ENCODE results near the gene TPD52L2. TPM values are rescaled to one million over a fixed set of nuclear protein-coding genes. Genes with fewer than 3 reads are reported as not detected.
A peak's percentile ranks its signal among the peaks of the same experiment; 100 is the strongest.

TPD52L2 gene
- total and polyA plus RNA-seq, 5 experiments from 2014 or later, result 39.3 to 79.0 (median 56.4) TPM

- no peak for ATAC-seq
- peak overlapping the region in 2 of 10 donors; percentile 4 to 69 for H3K27ac Mint-ChIP-seq
- H3K9me3 Mint-ChIP-seq, result no peaks in the 10 kb centered on the region
- H3K4me1 Mint-ChIP-seq, result peaks cover 6 to 27% (median 20%) of the 10 kb centered on the region in 4 donors
- DNase-seq, result no peak
- no peak overlapping the region for H3K4me3 Mint-ChIP-seq
- POLR2A ChIA-PET, result no interaction called here
- H3K36me3 Mint-ChIP-seq, result no peaks in the 10 kb centered on the region
- H3K27me3 Mint-ChIP-seq, result peaks cover 6 to 40% (median 16%) of the 10 kb centered on the region in 5 donors
These were observed 25.4 kb upstream of the TPD52L2 start for GRCh38 chr20:63839620-63840019.

- H3K9me3 Mint-ChIP-seq, result no peaks in the 10 kb centered on the region
- peak overlapping the region in 2 of 10 donors; percentile 0 to 38 for H3K27ac Mint-ChIP-seq
- peaks cover 9 to 48% (median 16%) of the 10 kb centered on the region in 5 donors for H3K27me3 Mint-ChIP-seq
- DNase-seq (no peak), ATAC-seq (no peak)
- POLR2A ChIA-PET, result no interaction called here
- H3K4me3 Mint-ChIP-seq, result no peak overlapping the region
- H3K4me1 Mint-ChIP-seq, result peaks cover 6 to 27% (median 22%) of the 10 kb centered on the region in 4 donors
- no peaks in the 10 kb centered on the region for H3K36me3 Mint-ChIP-seq
These were observed 24.7 kb upstream of the TPD52L2 start for GRCh38 chr20:63840405-63840828.

GRCh38 chr20:63842258-63842657 is 22.8 kb upstream of the TPD52L2 start:
- peaks cover 6 to 32% (median 26%) of the 10 kb centered on the region in 4 donors for H3K4me1 Mint-ChIP-seq

GRCh38 chr20:63843222-63843621 is 21.8 kb upstream of the TPD52L2 start:
- peaks cover 9 to 56% (median 18%) of the 10 kb centered on the region in 5 donors for H3K27me3 Mint-ChIP-seq
- no peaks in the 10 kb centered on the region for H3K36me3 Mint-ChIP-seq
- DNase-seq (no peak), ATAC-seq (no peak)
- POLR2A ChIA-PET, result no interaction called here
- H3K27ac Mint-ChIP-seq, result peak overlapping the region in 1 of 10 donors; percentile 13
- H3K4me1 Mint-ChIP-seq, result peaks cover 7 to 25% (median 22%) of the 10 kb centered on the region in 4 donors
- H3K4me3 Mint-ChIP-seq, result no peak overlapping the region
- H3K9me3 Mint-ChIP-seq, result no peaks in the 10 kb centered on the region

More at GRCh38 chr20:63842258-63842657, 22.8 kb upstream of the TPD52L2 start:
- ATAC-seq, result no peak
- no peaks in the 10 kb centered on the region for H3K36me3 Mint-ChIP-seq
- peak overlapping the region in 2 of 10 donors; percentile 9 to 73 for H3K27ac Mint-ChIP-seq
- peaks cover 9 to 56% (median 18%) of the 10 kb centered on the region in 5 donors for H3K27me3 Mint-ChIP-seq
- peak overlapping the region in 3 of 10 donors; percentile 7 to 64 (median 48) for H3K4me3 Mint-ChIP-seq
- H3K9me3 Mint-ChIP-seq, result no peaks in the 10 kb centered on the region
- DNase-seq, result peak in 1 of 10 donors; percentile 36
- POLR2A ChIA-PET, result no interaction called here

- Mint-ChIP-seq H3K4me3 (peak overlapping the region in 4 of 10 donors; percentile 29 to 57 (median 43)), H3K4me1 (peaks cover 7 to 25% (median 22%) of the 10 kb centered on the region in 4 donors)
These were observed 21.3 kb upstream of the TPD52L2 start for GRCh38 chr20:63843778-63844177.

GRCh38 chr20:63844511-63844991 is 20.5 kb upstream of the TPD52L2 start:
- Mint-ChIP-seq H3K27ac (no peak overlapping the region), H3K27me3 (peaks cover 9 to 57% (median 21%) of the 10 kb centered on the region in 5 donors), H3K9me3 (no peaks in the 10 kb centered on the region), H3K4me1 (peaks cover 7 to 25% (median 22%) of the 10 kb centered on the region in 4 donors), H3K4me3 (peak overlapping the region in 1 of 10 donors; percentile 14), H3K36me3 (no peaks in the 10 kb centered on the region)
- POLR2A ChIA-PET, result no interaction called here
- ATAC-seq, result no peak
- peak in 1 of 10 donors; percentile 31 for DNase-seq

More at GRCh38 chr20:63843778-63844177, 21.3 kb upstream of the TPD52L2 start:
- no peaks in the 10 kb centered on the region for H3K36me3 Mint-ChIP-seq
- H3K27me3 Mint-ChIP-seq, result peaks cover 9 to 56% (median 21%) of the 10 kb centered on the region in 5 donors
- no peaks in the 10 kb centered on the region for H3K9me3 Mint-ChIP-seq
- H3K27ac Mint-ChIP-seq, result peak overlapping the region in 1 of 10 donors; percentile 18
- ATAC-seq, result no peak
- DNase-seq, result no peak
- POLR2A ChIA-PET, result no interaction called here

- POLR2A ChIA-PET, result interaction anchor here (0.7 kb wide), 1 partner anchor 27 kb away, joined by 3 read pairs; no protein-coding TSS in a partner anchor
- DNase-seq, result peak in 1 of 10 donors; percentile 48
- Mint-ChIP-seq H3K4me3 (peak overlapping the region in 7 of 10 donors; percentile 20 to 72 (median 36)), H3K9me3 (no peaks in the 10 kb centered on the region), H3K36me3 (no peaks in the 10 kb centered on the region), H3K4me1 (peaks cover 7 to 33% (median 27%) of the 10 kb centered on the region in 4 donors), H3K27ac (no peak overlapping the region), H3K27me3 (peaks cover 10 to 61% (median 25%) of the 10 kb centered on the region in 5 donors)
- ATAC-seq, result peak; percentile 33 to 57
These were observed 18.8 kb upstream of the TPD52L2 start for GRCh38 chr20:63846128-63846771.

GRCh38 chr20:63846888-63847236 is 18.2 kb upstream of the TPD52L2 start:
- no peaks in the 10 kb centered on the region for H3K36me3 Mint-ChIP-seq
- DNase-seq (no peak), ATAC-seq (no peak)
- no peak overlapping the region for H3K27ac Mint-ChIP-seq
- peaks cover 7 to 32% (median 27%) of the 10 kb centered on the region in 4 donors for H3K4me1 Mint-ChIP-seq
- peaks cover 10 to 60% (median 26%) of the 10 kb centered on the region in 5 donors for H3K27me3 Mint-ChIP-seq
- no peaks in the 10 kb centered on the region for H3K9me3 Mint-ChIP-seq
- POLR2A ChIA-PET, result no interaction called here
- H3K4me3 Mint-ChIP-seq, result no peak overlapping the region

GRCh38 chr20:63847237-63848002 is 17.6 kb upstream of the TPD52L2 start:
- DNase-seq (peak in 1 of 10 donors; percentile 59), ATAC-seq (peak in 1 of 2 donors; percentile 55)
- POLR2A ChIA-PET, result interaction anchor here (1.8 kb wide), 1 partner anchor 17 kb away, joined by 4 read pairs; no protein-coding TSS in a partner anchor
- Mint-ChIP-seq H3K4me3 (no peak overlapping the region), H3K4me1 (peaks cover 6 to 27% (median 23%) of the 10 kb centered on the region in 4 donors), H3K36me3 (no peaks in the 10 kb centered on the region), H3K27me3 (peaks cover 7 to 57% (median 26%) of the 10 kb centered on the region in 5 donors), H3K27ac (no peak overlapping the region), H3K9me3 (no peaks in the 10 kb centered on the region)

- H3K9me3 Mint-ChIP-seq, result no peaks in the 10 kb centered on the region
- H3K4me1 Mint-ChIP-seq, result peaks cover 6 to 25% (median 20%) of the 10 kb centered on the region in 4 donors
- ATAC-seq (no peak), DNase-seq (peak in 1 of 10 donors; percentile 55)
- H3K27ac Mint-ChIP-seq, result no peak overlapping the region
- peaks cover 5 to 49% (median 22%) of the 10 kb centered on the region in 5 donors for H3K27me3 Mint-ChIP-seq
- no peak overlapping the region for H3K4me3 Mint-ChIP-seq
- no peaks in the 10 kb centered on the region for H3K36me3 Mint-ChIP-seq
- POLR2A ChIA-PET, result interaction anchor here (0.7 to 1.8 kb wide), 2 partner anchors 16 to 175 kb away, joined by 3 to 4 read pairs; no protein-coding TSS in a partner anchor
These were observed 16.8 kb upstream of the TPD52L2 start for GRCh38 chr20:63848003-63848911.

GRCh38 chr20:63850689-63851547 is 14.2 kb upstream of the TPD52L2 start:
- peaks cover 1 to 22% (median 12%) of the 10 kb centered on the region in 5 donors for H3K27me3 Mint-ChIP-seq
- POLR2A ChIA-PET, result no interaction called here
- peaks cover 3 to 12% (median 11%) of the 10 kb centered on the region in 4 donors for H3K4me1 Mint-ChIP-seq
- peak in 1 of 10 donors; percentile 34 for DNase-seq
- peak overlapping the region in 2 of 10 donors; percentile 14 to 38 for H3K4me3 Mint-ChIP-seq
- no peaks in the 10 kb centered on the region for H3K9me3 Mint-ChIP-seq
- peak in 1 of 2 donors; percentile 22 for ATAC-seq
- peak overlapping the region in 2 of 10 donors; percentile 25 to 33 for H3K27ac Mint-ChIP-seq
- H3K36me3 Mint-ChIP-seq, result no peaks in the 10 kb centered on the region
